ENCODE measurements around the gene MFSD6.

The MFSD6 gene

DNA sequence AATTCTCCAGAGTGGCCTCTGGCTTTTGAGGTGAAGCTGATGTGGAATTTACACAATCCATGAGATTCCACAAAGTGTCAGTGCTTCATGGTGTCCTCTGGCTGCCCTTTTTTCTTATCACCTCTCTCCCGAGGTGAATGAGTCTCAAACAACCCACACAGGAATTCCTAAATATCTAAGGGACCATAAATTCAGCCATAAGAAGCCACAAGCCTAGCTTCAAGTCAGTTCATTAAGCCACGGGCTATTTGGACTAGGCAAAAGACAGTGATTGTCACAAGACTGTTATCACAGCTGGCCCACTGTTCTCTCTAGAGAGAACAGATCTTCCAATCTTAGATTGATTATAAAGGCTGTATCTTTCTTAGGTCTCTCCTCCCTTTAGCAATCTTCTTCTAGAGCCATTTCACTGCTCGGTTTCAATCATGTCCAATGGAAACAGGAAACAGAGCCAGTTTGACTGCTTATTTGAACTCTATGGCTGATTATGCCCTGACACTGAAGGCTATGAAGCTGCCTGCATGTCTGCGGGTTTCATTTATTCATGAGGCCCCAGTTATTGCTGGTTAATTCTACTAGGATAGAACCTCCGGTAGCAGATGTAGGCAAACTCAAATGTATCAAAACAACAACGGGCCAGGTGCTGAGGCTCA is 122.2 kb downstream of the MFSD6 start:
- no peak for DNase-seq (ENCODE audit: low read depth, low spot score)

DNA sequence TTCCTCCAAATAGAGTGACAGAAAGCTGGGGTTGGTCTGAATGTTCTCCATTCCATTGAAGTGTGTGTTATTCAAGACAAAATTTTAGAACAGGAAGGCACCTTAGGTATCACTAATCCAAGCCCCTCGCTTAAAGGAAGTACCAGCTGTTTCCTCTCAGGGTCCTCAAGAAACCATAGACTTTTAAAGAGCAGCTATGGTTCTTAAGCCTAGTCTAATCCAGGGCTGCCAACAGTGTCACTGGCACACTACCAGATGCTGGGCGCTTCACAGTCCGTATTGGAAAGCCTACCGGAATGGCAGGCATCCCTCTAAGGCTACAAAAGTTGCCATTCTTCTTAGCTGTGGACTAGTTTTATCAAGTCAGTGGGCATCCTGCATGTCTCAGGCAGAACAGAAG is 124.4 kb downstream of the MFSD6 start:
- no peak for DNase-seq (ENCODE audit: low read depth, low spot score)

DNA sequence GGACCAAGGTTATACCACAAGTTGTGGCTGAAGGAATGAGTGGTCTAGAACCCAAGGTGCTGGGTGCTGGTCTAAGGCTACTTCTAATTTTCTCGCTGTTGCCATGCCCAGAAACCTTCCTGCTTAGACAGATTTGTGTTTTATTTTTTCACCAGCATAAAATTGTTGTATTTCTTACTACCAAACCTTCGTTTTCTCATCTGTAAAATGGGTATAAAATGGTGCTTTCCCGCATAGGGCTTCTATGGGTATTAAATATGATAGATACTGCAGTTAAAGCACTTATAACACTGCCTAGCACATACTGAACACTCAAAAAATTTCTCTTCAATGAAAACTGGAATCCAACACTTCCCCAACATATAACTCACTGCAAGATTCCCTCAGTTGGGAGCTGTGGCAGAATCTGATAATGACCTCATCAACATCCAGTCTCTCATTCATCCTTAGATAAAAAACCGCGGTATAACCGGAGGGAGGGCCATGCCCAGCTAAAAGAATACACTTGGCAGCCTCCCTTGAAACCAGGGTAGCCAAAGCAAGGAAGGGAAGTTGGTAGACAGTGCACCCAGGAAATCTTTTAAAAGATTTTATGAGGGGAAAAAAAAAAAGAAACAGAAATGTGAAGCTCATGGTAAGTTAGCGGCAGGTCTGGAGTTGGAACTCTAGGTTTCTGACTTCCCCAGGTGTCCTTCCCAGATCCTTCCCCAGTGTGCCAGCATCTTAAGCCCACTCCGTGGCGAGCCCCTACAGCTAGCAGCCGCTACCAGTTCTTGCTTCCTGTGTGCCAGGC is 125.2 kb downstream of the MFSD6 start:
- no peak for DNase-seq (ENCODE audit: low read depth, low spot score)

DNA sequence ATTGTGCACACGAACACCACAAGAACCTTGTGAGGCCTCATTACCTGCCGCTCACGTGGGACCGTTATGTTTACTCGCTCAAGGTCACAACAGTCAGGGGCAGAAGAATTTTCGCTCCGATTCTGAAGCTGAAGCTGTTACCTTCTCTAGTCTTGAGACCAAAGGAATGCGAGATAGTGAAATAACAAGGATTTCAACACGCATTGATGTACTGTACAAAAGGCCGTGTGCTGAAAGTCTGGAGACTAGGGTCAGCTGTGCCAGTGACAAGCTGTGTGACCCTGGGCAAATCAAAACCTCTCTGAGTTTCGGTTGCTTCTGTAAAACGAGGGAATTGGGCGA is 125.8 kb downstream of the MFSD6 start:
- no peak for DNase-seq (ENCODE audit: low read depth, low spot score)

DNA sequence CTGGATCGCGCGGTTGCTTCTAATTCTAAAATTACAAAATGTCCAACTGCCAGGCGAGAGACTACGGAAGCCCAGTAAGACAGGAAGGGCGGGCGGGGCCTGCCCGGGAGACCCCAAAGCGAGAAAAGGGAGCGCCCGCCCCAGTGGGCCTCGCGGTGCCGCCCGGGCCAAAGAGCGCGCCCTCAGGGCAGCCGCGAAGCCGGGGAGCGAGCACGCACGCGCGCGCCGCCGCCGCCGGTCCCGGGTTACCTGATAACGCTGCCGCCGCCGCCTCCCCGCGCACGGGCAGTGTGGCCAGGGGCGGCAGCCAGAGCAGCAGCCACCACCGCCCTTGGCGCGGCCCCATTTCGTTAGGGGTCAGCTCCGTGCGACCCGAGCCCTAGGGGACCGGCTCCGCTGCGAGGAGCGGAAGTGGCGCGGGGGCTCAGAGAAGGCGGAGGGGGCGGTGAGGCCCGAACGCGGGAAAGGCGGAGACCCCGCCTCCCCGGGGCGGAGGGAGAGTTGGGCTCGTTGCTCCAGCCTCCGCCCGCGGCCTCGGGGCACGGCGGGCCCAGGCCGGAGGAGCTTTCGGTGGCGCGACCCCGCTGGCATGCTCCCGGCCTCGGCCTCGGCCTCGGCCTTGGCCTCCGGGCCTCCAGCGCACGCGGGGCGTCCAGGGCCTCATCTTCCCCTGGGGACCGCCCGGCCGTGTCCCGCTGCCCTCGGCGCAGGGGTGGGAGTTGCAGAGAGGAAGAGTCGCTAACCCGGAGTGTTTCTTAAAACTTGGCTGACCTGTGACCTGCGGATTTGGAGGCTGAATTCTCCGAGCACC is 126.4 kb downstream of the MFSD6 start, which contains the start of gene NEMP2:
NEMP2 (minus strand) TSS at position 413 of the 811 bp plus-strand sequence; CDS start at position 346, 67 bp downstream.
- no peak for DNase-seq (ENCODE audit: low read depth, low spot score)

DNA sequence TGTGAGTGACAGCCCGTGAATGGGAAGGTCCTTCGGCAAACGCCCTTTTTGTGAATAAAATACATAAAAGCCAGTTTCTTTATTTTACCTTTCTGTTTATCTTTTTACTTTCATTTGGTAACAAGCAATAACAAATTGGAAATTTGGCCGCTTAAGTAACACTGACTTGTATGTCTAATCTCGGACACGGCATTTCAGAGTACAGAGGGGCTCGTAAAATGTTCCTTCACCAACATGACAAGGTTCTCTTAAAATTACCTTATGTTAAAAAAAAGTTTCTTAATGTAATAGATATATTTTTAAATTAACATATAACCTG is 126.9 kb downstream of the MFSD6 start:
- DNase-seq (ENCODE audit: low read depth, low spot score) = no peak

DNA sequence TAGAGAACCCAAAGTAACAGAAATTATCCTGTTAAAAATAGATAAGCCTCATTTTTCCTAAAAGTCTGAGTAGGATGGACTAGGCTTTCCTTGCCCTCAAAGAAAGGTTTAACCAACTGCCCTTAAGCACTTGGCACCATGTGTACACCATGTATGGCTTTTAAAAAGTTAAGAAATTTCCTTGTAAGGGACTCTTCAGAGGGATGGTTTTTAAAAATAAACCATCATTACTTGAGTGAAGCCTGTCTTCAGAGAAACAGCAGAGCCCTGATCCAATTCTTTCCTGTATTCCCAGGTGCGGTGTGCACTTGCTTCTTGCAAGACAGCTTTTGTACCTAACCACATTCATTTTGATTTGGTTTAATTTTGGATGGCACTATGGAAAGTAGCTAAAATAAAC is 127.4 kb downstream of the MFSD6 start:
- DNase-seq (ENCODE audit: low read depth, low spot score) = no peak

DNA sequence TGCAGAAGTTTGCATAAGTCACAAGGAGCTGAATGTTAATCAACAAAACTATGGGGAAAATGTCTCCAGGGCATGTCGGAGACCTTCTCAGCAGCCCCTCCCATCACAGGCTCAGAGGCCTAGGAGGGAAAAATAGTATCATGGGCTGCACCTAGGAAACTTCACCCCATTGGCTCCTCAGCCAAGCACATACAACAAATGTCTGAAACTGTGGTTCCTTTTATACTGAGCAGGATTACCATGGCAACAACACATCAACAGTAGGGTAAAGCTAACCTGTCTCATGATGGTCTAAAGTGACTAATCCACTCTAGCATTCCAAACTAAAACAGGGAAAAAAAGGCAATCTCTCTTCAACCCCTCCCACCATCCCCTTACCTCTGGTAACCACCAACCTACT is 129.6 kb downstream of the MFSD6 start:
- DNase-seq (ENCODE audit: low read depth, low spot score) = no peak

DNA sequence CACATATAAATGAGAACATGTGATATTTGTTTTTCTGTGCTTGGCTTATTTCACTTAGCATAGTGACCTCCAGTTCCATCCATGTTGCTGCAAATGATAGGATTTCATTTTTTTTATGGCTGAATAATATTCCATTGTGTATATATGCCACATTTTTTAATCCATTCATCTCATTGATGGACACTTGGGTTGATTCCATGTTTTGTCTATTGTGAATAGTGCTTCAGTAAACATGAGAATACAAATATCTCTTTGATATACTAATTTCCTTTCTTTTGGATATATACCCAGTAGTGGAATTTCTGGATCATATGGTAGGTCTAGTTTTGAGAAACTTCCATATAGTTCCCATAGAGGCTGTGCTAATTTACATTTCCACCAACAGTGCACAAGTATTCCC is 130.0 kb downstream of the MFSD6 start:
- DNase-seq (ENCODE audit: low read depth, low spot score) = no peak

DNA sequence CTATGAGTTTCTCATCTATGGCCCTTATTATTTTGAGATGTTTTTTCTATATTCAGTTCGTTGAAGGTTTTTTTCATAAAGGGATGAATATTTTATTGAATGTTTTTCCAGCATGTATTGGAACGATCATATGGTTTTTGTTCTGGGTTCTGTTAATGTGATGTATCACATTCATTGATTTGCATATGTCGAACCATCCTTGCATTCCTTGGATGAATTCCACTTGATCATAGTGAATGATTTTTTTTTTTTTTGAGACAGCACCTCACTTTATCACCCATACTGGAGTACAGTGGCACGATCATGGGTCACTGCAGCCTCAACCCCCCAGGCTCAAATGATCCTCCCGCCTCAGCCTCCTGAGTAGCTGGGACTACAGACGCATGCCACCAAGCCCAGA is 131.9 kb downstream of the MFSD6 start:
- DNase-seq (ENCODE audit: low read depth, low spot score) = no peak

DNA sequence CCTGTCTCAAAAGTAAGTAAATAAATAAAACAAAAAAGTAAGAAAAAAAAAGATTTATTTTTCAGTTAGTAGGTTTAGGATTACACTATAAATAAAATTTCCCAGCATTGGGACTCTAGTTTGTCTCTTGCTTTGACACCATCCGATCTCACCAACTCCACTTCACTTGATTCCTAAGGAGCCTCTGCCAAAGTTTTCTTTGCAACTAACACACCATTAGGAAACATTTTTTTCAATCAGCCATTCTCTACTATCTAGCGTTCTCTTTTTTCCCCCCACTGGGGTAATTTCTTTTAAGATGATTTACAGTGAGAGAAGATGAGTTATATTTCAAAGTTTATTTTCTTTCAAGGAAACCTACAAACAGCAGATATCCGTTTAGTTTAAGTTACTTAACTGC is 136.9 kb downstream of the MFSD6 start:
- no peak for DNase-seq (ENCODE audit: low read depth, low spot score)

DNA sequence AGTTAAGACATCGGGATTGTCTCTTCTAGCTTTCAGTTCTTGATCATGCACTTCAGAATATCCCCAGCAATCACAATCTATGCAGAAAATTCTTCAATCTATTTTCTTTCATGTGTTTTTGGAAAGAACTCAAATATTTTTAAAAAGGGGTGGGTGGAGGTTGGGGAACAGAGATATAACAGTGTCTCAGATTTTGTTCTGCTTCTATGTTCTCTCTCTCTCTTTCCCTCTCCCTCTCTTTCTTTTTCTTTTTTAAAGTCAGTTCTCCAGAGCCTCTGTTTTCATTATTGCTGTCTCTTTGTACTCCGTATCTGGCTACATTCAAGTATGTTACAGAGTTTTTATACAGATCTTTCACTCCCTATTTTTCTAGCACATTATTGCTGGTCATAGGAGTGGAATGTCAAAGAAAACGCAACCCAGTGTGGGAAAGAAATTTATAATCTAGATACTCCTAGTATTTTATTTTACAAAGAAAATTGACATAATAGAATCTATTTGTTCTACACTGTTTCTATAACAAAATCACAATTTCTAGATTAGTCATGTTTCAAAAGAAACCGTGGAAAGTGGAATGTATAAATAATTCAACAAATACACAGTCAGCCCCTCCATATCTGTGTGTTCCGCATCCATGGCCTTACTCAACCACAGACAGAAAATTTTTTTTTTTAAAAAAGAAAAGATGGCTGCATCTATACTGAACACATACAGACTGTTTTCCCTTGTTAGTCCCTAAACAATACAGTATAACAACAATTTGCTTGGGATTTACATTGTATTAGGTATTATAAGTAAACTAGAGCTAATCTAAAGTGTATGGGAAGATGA is 137.6 kb downstream of the MFSD6 start:
- no peak for DNase-seq (ENCODE audit: low read depth, low spot score)

DNA sequence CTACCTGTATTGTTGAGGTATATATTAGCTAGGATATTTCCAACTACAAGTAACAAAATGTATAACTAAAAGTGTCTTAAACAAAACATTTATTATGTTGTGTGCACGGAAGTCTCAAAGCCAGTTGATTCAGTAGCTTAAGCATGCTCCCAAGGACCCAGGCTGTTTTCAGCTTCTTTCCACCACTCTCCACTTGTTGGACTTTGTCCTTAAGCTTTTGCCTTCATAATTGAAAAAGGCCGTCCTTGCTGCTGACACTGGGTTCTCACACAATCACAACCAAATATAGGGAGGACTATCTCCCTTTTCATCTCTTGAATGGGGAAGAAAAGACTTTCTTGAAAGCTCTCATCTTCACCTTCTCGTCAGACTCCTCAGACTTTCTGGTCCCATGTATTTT is 138.6 kb downstream of the MFSD6 start:
- DNase-seq (ENCODE audit: low read depth, low spot score) = no peak

DNA sequence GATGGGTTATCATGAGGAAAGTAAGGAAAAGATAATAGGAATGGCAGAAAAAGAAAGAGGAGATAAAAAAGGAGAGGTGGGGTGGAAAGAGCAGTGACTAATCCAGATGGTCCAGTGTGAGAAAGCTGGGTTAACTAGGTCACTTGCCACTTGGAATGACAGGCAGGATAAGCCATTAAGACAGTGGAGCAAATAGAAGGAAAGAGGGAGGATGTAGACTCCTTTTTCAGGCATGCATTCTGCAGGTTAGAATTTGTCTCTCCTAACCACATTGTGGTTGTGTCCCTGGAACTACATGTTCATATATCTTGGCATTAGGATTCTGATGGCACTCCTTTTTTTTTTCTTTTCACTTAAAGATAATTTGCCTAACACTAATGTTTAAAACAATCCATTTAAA is 139.7 kb downstream of the MFSD6 start:
- DNase-seq (ENCODE audit: low read depth, low spot score) = no peak

DNA sequence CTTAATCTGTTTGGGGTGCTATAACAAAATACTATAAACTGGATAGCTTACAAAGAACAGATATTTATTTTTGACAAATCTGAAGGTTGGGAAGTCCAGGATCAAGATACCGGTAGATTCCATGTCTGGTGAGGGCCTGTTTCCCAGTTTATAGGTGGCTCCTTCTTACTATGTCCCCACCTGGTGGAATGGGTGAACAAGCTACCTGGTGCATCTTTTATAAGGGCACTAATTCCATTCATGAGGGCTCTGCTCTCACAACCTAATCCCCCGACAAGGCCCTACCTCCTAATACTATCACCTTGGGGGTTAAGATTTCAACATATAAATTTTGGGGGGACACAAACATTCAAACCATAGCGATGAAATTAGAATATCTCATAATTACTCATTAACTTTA is 142.0 kb downstream of the MFSD6 start:
- no peak for DNase-seq (ENCODE audit: low read depth, low spot score)
